CD14-positive monocyte (primary cell): ENCODE results near the gene ZFPM1. TPM values are rescaled to one million over a fixed set of nuclear protein-coding genes. Genes with fewer than 3 reads are reported as not detected.

Experiments used
- DNase-seq, 3 donors: peaks; one replicate each; pipeline ENCODE4 v3.0.0-alpha.2; 2011 to 2022
- H2AFZ ChIP-seq: 2 replicates; pipeline ENCODE4 v1.6.0; 2012; ENCODE audit warnings: mild to moderate bottlenecking, low read depth, low read length, inconsistent platforms; ENCODE audit not compliant: insufficient read depth, poor library complexity, severe bottlenecking
- H3K27ac ChIP-seq, 2 donors: 1 replicate in 1 of 2; 2 replicates in 1 of 2; pipeline ENCODE4 v1.5.1; 2012 to 2013; ENCODE audit warnings: low read length in 2 of 2, control low read depth in 1 of 2, inconsistent platforms in 1 of 2, low read depth in 1 of 2, mild to moderate bottlenecking in 1 of 2
- H3K27me3 ChIP-seq, 2 donors: one replicate each; pipeline versions ENCODE4 v1.6.0 to v1.6.1; 2011 to 2013; ENCODE audit warnings: low read length in 2 of 2; ENCODE audit not compliant: control insufficient read depth in 2 of 2, insufficient read depth in 2 of 2
- H3K36me3 ChIP-seq, 2 donors: replicated peaks in 1 of 2; 1 replicate in 1 of 2; 2 replicates in 1 of 2; pipeline versions ENCODE4 v1.5.1 to v1.6.1; 2012 to 2013; ENCODE audit warnings: low read length in 2 of 2, control low read depth in 1 of 2, inconsistent platforms in 1 of 2, mild to moderate bottlenecking in 1 of 2; ENCODE audit not compliant: insufficient read depth in 2 of 2, control insufficient read depth in 1 of 2
- H3K4me1 ChIP-seq, 2 donors: 1 replicate in 1 of 2; 2 replicates in 1 of 2; pipeline versions ENCODE4 v1.5.1 to v1.6.1; 2012 to 2013; ENCODE audit warnings: low read length in 2 of 2, control low read depth in 1 of 2, inconsistent platforms in 1 of 2, mild to moderate bottlenecking in 1 of 2, moderate library complexity in 1 of 2; ENCODE audit not compliant: insufficient read depth in 2 of 2, control insufficient read depth in 1 of 2
- H3K4me2 ChIP-seq: replicated peaks from 2 replicates; pipeline ENCODE3; 2012; ENCODE audit warnings: low read length, moderate library complexity, mild to moderate bottlenecking; ENCODE audit not compliant: poor library complexity, severe bottlenecking; ENCODE audit errors: extremely low read depth
- H3K4me3 ChIP-seq, 3 experiments: fragments of 200-600 bp in 1 of 3; sonication (generic) in 1 of 3; replicated peaks in 1 of 3; 1 replicate in 2 of 3; 2 replicates in 1 of 3; pipeline ENCODE4 v1.5.1; 2011 to 2013; ENCODE audit warnings: low read length in 3 of 3, mild to moderate bottlenecking in 3 of 3, control low read depth in 2 of 3, low read depth in 2 of 3, inconsistent platforms in 1 of 3, moderate library complexity in 1 of 3
- H3K79me2 ChIP-seq: 2 replicates; pipeline ENCODE4 v1.6.0; 2012; ENCODE audit warnings: mild to moderate bottlenecking, control low read depth, inconsistent platforms, low read length, moderate library complexity; ENCODE audit not compliant: insufficient read depth
- H3K9ac ChIP-seq: 2 replicates; pipeline ENCODE4 v1.6.0; 2017; ENCODE audit warnings: low read length, mild to moderate bottlenecking; ENCODE audit not compliant: insufficient read depth, poor library complexity, severe bottlenecking
- H3K9me3 ChIP-seq, 2 donors: replicated peaks in 1 of 2; 1 replicate in 1 of 2; 2 replicates in 1 of 2; pipeline versions ENCODE4 v1.5.1 to v1.6.1; 2012 to 2013; ENCODE audit warnings: low read length in 2 of 2, control low read depth in 1 of 2; ENCODE audit not compliant: control insufficient read depth in 1 of 2, insufficient read depth in 1 of 2
- H4K20me1 ChIP-seq: 2 replicates; pipeline ENCODE4 v1.6.0; 2012; ENCODE audit warnings: mild to moderate bottlenecking, low read length, control low read depth, moderate library complexity; ENCODE audit not compliant: insufficient read depth
- H3K27ac Mint-ChIP-seq, 7 donors: one replicate each; pipeline ENCODE4 v1.8.0; 2020; ENCODE audit warnings: mild to moderate bottlenecking in 7 of 7, mixed read lengths in 7 of 7, moderate library complexity in 6 of 7, inconsistent platforms in 2 of 7
- H3K27me3 Mint-ChIP-seq, 3 donors: one replicate each; pipeline ENCODE4 v1.8.0; 2021 to 2022; ENCODE audit warnings: low read depth in 3 of 3, mild to moderate bottlenecking in 3 of 3, mixed read lengths in 3 of 3, moderate library complexity in 3 of 3, inconsistent platforms in 1 of 3
- H3K36me3 Mint-ChIP-seq, 2 donors: one replicate each; pipeline ENCODE4 v1.8.0; 2020; ENCODE audit warnings: mixed read lengths in 2 of 2, inconsistent platforms in 1 of 2, mild to moderate bottlenecking in 1 of 2
- H3K4me1 Mint-ChIP-seq: one replicate; pipeline ENCODE4 v1.8.0; 2020; ENCODE audit warnings: mild to moderate bottlenecking, mixed read lengths
- H3K4me3 Mint-ChIP-seq, 2 donors: one replicate each; pipeline ENCODE4 v1.8.0; 2020; ENCODE audit warnings: mild to moderate bottlenecking in 2 of 2, mixed read lengths in 2 of 2, moderate library complexity in 1 of 2
- H3K9me3 Mint-ChIP-seq, 7 donors: one replicate each; pipeline ENCODE4 v1.8.0; 2020 to 2022; ENCODE audit warnings: mixed read lengths in 7 of 7, mild to moderate bottlenecking in 6 of 7, moderate library complexity in 6 of 7, inconsistent platforms in 2 of 7
- CTCF ChIP-seq: fragments of 200-600 bp; IDR thresholded peaks from one replicate; pipeline ENCODE4 v1.8.0; 2022; ENCODE audit warnings: antibody characterized with exemption, mild to moderate bottlenecking
- WGBS: methylation state at CpG from one replicate; pipeline ENCODE4 v1.1.5; 2013; ENCODE audit warnings: missing lambda C conversion rate; ENCODE audit not compliant: insufficient coverage; 5-methylcytosine and 5-hydroxymethylcytosine counted together
- intact Hi-C, 2 donors: fragments of 100-400 bp; cut with micrococcal nuclease; formaldehyde crosslinking; loops; one replicate each; pipeline versions ENCODE4 v1.15.0 to v1.15.1; 2023
- polyA plus RNA-seq, 3 donors: library from polyadenylated mRNA; depleted of rRNA in 1 of 3; unstranded in 2 of 3; stranded (reverse) in 1 of 3; fragments of 300-500 nt in 2 of 3; fragments of >200 nt in 1 of 3; fragmentation: Illumina TruSeq in 2 of 3; gene quantifications; 1 replicate in 2 of 3; 2 replicates in 1 of 3; pipeline ENCODE4 v1.2.3, GENCODE V29; 2012 to 2021

The ZFPM1 gene
- polyA plus RNA-seq, 3 donors: 0.04 to 0.19 (median 0.12) TPM

- Mint-ChIP-seq H3K27ac (no peak overlapping the region), H3K27me3 (peaks cover 26 to 44% (median 38%) of the 10 kb centered on the region in 3 donors), H3K36me3 (no peaks in the 10 kb centered on the region), H3K9me3 (peaks cover 0 to 4% (median 2%) of the 10 kb centered on the region in 7 donors), H3K4me1 (peaks cover 12% of the 10 kb centered on the region), H3K4me3 (peak overlapping the region; percentile 65 to 81)
- H3K27ac ChIP-seq: no peak overlapping the region
- peaks cover 0 to 4% of the 10 kb centered on the region in 2 donors for H3K9me3 ChIP-seq
- no peak overlapping the region for H3K9ac ChIP-seq
- H3K27me3 ChIP-seq: peaks cover 0 to 23% of the 10 kb centered on the region in 2 donors
- H3K4me2 ChIP-seq: peak overlapping the region; percentile 63
- no peaks in the 10 kb centered on the region for H3K36me3 ChIP-seq
- no peak for TF ChIP-seq CTCF
- DNase-seq: no peak
- H2AFZ ChIP-seq: peak overlapping the region; percentile 59
- H4K20me1 ChIP-seq: no peaks in the 10 kb centered on the region
- H3K79me2 ChIP-seq: no peaks in the 10 kb centered on the region
- intact Hi-C loops: no loop called here
- peaks cover 7 to 11% of the 10 kb centered on the region in 2 donors for H3K4me1 ChIP-seq
- WGBS: 7% methylated on average over 13 of the region's 16 CpGs
- H3K4me3 ChIP-seq: peak overlapping the region in 1 of 3 experiments; percentile 50
Observed at GRCh38 chr16:88550246-88550661, 97.2 kb downstream of the ZFPM1 start.

GRCh38 chr16:88552166-88552565, 99.1 kb downstream of the ZFPM1 start:
- 95% methylated on average over 7 of the region's 10 CpGs for WGBS

More at GRCh38 chr16:88552166-88552565, 99.1 kb downstream of the ZFPM1 start:
- peaks cover 28 to 44% (median 36%) of the 10 kb centered on the region in 3 donors for H3K27me3 Mint-ChIP-seq
- Histone ChIP-seq H3K79me2 (no peaks in the 10 kb centered on the region), H3K36me3 (no peaks in the 10 kb centered on the region), H3K9ac (no peak overlapping the region), H4K20me1 (no peaks in the 10 kb centered on the region), H3K4me2 (no peak overlapping the region), H3K27ac (no peak overlapping the region), H3K27me3 (peaks cover 0 to 20% of the 10 kb centered on the region in 2 donors), H2AFZ (no peak overlapping the region), H3K4me1 (peaks cover 7 to 11% of the 10 kb centered on the region in 2 donors), H3K4me3 (no peak overlapping the region), H3K9me3 (peaks cover 0 to 12% of the 10 kb centered on the region in 2 donors)
- H3K9me3 Mint-ChIP-seq: peaks cover 3 to 12% (median 8%) of the 10 kb centered on the region in 7 donors
- no peak for TF ChIP-seq CTCF
- H3K4me3 Mint-ChIP-seq: no peak overlapping the region
- no peaks in the 10 kb centered on the region for H3K36me3 Mint-ChIP-seq
- intact Hi-C loops: no loop called here
- peak overlapping the region in 1 of 7 donors; percentile 35 for H3K27ac Mint-ChIP-seq
- H3K4me1 Mint-ChIP-seq: peaks cover 12% of the 10 kb centered on the region
- no peak for DNase-seq
